Stomach (tissue), 9 donors: ENCODE results near the gene DENND4C. TPM values are rescaled to one million over a fixed set of nuclear protein-coding genes. Genes with fewer than 3 reads are reported as not detected.
A peak's percentile ranks its signal among the peaks of the same experiment; 100 is the strongest.

Experiments used
- DNase-seq, 2 donors: peaks; one replicate each; pipeline versions ENCODE4 v3.0.0 to v3.0.0-alpha.2; 2013 to 2019
- H3K27ac ChIP-seq, 5 donors: fragments of 200-600 bp in 4 of 5; sonication (generic) in 4 of 5; one replicate each; pipeline ENCODE4 v1.5.1; 2013 to 2019; ENCODE audit warnings: mild to moderate bottlenecking in 1 of 5, moderate library complexity in 1 of 5
- H3K27me3 ChIP-seq, 3 donors: fragments of 200-600 bp; sonication (generic); one replicate each; pipeline ENCODE4 v1.5.1; 2017 to 2019; ENCODE audit warnings: mixed run types in 1 of 3
- H3K36me3 ChIP-seq, 4 donors: fragments of 200-600 bp; sonication (generic); 1 replicate in 3 of 4; 2 replicates in 1 of 4; pipeline ENCODE4 v1.5.1; 2016 to 2019
- H3K4me1 ChIP-seq, 4 donors: fragments of 200-600 bp; sonication (generic); one replicate each; pipeline ENCODE4 v1.5.1; 2016 to 2019
- H3K4me3 ChIP-seq, 4 donors: fragments of 200-600 bp; sonication (generic) in 3 of 4; one replicate each; pipeline ENCODE4 v1.5.1; 2016 to 2019; ENCODE audit warnings: mild to moderate bottlenecking in 1 of 4
- H3K9me3 ChIP-seq, 4 donors: fragments of 200-600 bp; sonication (generic); one replicate each; pipeline ENCODE4 v1.5.1; 2016 to 2019
- EP300 ChIP-seq: sonication (generic); formaldehyde crosslinking; IDR thresholded peaks from one replicate; pipeline ENCODE4 v1.6.1; 2017; ENCODE audit warnings: antibody characterized with exemption
- POLR2A ChIP-seq, 4 donors: fragments of 450-650 bp; IDR thresholded peaks; one replicate each; pipeline ENCODE4 v1.6.1; 2016; ENCODE audit warnings: antibody characterized with exemption in 4 of 4, control low read depth in 2 of 4, mild to moderate bottlenecking in 1 of 4, moderate library complexity in 1 of 4
- POLR2AphosphoS5 ChIP-seq, 3 donors: sonication (generic); formaldehyde crosslinking; IDR thresholded peaks; one replicate each; pipeline ENCODE4 v1.6.1; 2016; ENCODE audit warnings: antibody characterized with exemption in 3 of 3
- WGBS, 5 donors: extraction: QIAGEN DNeasy Blood & Tissue Kit in 3 of 5; methylation state at CpG; one replicate each; pipeline versions ENCODE4 v1.1.5 to v1.1.7; 2013 to 2018; 5-methylcytosine and 5-hydroxymethylcytosine counted together
- intact Hi-C: fragments of 100-400 bp; cut with DNase I; formaldehyde crosslinking; loops from one replicate; pipeline ENCODE4 v1.15.1; 2023; ENCODE audit warnings: low total_unique reads
- polyA plus RNA-seq, 3 donors: library from polyadenylated mRNA; stranded (reverse); fragments of 200-250 nt; gene quantifications; one replicate each; pipeline ENCODE4 v1.2.3, GENCODE V29; 2013
- total RNA-seq, 5 donors: library from RNA; depleted of rRNA; stranded (reverse); fragments of >200 nt; gene quantifications; one replicate each; pipeline versions ENCODE4 v1.1.0 to v1.2.3, GENCODE V29; 2014 to 2016
- TF ChIP-seq, protein P1 (sequence below), 7 experiments: fragments of 450-650 bp in 4 of 7; fragments of 200-600 bp in 3 of 7; sonication (generic) in 3 of 7; IDR thresholded peaks; one replicate each; pipeline ENCODE4 v1.5.1; 2016 to 2019; ENCODE audit warnings: antibody characterized with exemption in 7 of 7, control low read depth in 2 of 7, mild to moderate bottlenecking in 1 of 7
- donor health status: healthy with polysubstance abuse.
- donor health status: Bipolar disorder and iron deficiency.
- donor health status: healthy.

DENND4C gene
- total and polyA plus RNA-seq, 8 donors = 6.3 to 226 (median 47.6) TPM

DNA sequence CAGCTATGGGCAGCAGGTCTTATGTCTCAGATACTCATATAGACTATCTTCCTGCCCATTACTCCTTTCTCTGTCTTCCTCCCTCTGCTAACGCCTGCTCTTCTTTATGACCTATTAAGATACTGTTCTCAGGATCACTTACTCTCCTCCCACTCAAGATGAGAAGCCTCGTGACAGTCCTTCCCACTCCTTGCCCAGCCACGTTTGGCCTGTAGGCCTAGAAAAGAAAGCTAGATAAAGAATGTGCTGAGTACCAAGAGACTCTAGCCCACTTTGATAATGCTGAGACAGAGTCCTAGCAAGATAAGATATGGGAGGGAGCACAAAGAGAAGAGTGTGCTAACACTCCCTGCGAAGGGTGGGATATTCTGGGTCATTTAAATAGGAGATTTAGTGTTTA is 6.8 kb upstream of the DENND4C start:
- 43 to 62% (median 57%) methylated on average over 4 of the region's 4 CpGs for WGBS, 5 donors
- H3K4me1 ChIP-seq = peaks cover 0 to 4% (median 0%) of the 10 kb centered on the region in 4 donors
- TF ChIP-seq POLR2A (IDR thresholded peaks at IDR 0.05) (no peak), EP300 (no peak), POLR2AphosphoS5 (IDR thresholded peaks at IDR 0.05) (no peak)
- TF ChIP-seq, protein P1, sequence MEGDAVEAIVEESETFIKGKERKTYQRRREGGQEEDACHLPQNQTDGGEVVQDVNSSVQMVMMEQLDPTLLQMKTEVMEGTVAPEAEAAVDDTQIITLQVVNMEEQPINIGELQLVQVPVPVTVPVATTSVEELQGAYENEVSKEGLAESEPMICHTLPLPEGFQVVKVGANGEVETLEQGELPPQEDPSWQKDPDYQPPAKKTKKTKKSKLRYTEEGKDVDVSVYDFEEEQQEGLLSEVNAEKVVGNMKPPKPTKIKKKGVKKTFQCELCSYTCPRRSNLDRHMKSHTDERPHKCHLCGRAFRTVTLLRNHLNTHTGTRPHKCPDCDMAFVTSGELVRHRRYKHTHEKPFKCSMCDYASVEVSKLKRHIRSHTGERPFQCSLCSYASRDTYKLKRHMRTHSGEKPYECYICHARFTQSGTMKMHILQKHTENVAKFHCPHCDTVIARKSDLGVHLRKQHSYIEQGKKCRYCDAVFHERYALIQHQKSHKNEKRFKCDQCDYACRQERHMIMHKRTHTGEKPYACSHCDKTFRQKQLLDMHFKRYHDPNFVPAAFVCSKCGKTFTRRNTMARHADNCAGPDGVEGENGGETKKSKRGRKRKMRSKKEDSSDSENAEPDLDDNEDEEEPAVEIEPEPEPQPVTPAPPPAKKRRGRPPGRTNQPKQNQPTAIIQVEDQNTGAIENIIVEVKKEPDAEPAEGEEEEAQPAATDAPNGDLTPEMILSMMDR (IDR thresholded peaks at IDR 0.05) = no peak
- no peak overlapping the region for H3K27ac ChIP-seq
- DNase-seq = peak in 1 of 2 donors; percentile 27
- no peak overlapping the region for H3K4me3 ChIP-seq
- no peaks in the 10 kb centered on the region for H3K27me3 ChIP-seq
- H3K36me3 ChIP-seq = no peaks in the 10 kb centered on the region
- intact Hi-C loops = no loop called here
- H3K9me3 ChIP-seq = no peaks in the 10 kb centered on the region

DNA sequence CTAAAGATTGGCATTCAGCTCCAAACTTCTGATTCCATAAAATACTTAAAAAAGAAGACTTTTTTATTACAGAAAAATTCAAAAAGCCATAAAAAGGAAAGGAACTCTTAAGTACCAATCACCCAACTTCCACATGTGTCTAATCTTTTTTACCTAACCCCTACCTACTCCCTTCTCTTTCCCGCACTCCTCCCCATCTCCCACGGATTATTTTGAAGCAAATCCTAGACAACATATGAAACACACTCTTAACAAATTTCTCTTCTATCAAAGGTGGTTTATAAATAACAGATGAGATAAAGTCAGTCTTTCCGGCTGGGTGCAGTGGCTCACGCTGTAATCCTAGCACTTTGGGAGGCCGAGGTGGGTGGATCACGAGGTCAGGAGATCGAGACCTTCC is 5.9 kb upstream of the DENND4C start:
- no peaks in the 10 kb centered on the region for H3K9me3 ChIP-seq
- DNase-seq = no peak
- 85 to 93% (median 90%) methylated on average over 7 of the region's 7 CpGs for WGBS, 5 donors
- no peaks in the 10 kb centered on the region for H3K27me3 ChIP-seq
- no peak overlapping the region for H3K27ac ChIP-seq
- no peak for TF ChIP-seq POLR2A (IDR thresholded peaks at IDR 0.05)
- TF ChIP-seq, protein P1 (IDR thresholded peaks at IDR 0.05) = no peak
- no peak for TF ChIP-seq POLR2AphosphoS5 (IDR thresholded peaks at IDR 0.05)
- TF ChIP-seq EP300 = no peak
- peaks cover 0 to 10% (median 3%) of the 10 kb centered on the region in 4 donors for H3K4me1 ChIP-seq
- no peaks in the 10 kb centered on the region for H3K36me3 ChIP-seq
- no peak overlapping the region for H3K4me3 ChIP-seq
- intact Hi-C loops = no loop called here

DNA sequence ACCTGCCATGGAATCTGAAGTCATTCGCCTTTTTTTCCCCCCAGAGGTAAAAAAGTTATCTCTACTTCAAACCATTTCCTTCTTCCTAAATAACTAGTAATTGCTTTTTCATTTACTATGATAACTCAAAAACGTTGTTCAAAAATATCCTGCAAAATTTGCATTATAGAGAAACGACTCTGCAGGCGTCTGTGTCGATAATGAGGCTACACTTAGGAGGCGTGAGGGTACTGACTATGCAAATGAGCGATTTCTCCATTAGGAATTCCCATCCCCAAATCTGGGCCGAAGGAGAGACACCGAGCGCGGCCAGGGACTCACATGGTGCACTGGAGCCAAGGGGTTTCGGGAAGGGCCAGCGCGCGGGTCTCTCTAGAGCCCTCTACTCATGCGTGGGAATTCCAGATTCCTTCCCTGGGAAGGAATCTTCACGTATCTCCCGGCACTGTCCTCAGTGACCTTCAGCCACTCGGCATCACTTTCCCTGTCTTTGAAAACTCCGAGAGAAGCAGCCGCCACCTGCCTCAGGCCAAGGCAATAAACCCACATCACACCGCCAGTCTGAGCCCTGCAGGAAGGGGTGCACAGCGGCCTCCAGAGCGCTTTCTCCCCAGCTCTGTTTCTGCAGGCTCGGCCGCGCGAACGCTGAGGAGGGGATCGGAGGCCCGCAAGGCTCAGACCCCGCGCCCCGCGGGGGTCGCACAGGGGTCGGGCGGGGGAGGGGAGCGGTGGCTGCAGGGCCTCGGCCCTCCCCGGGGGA is 718 bp upstream of the DENND4C start:
- Histone ChIP-seq H3K4me3 (peak overlapping the region; percentile 68 to 98 (median 88)), H3K4me1 (peaks cover 16 to 37% (median 26%) of the 10 kb centered on the region in 4 donors), H3K9me3 (no peaks in the 10 kb centered on the region), H3K36me3 (no peaks in the 10 kb centered on the region), H3K27me3 (no peaks in the 10 kb centered on the region), H3K27ac (peak overlapping the region; percentile 95 to 100 (median 97))
- no peak for DNase-seq
- WGBS, 5 donors = 2 to 6% (median 3%) methylated on average over 25 to 41 of the region's 41 CpGs
- TF ChIP-seq, protein P1 (IDR thresholded peaks at IDR 0.05) = no peak
- TF ChIP-seq POLR2A (IDR thresholded peaks at IDR 0.05) = no peak
- TF ChIP-seq EP300 = no peak
- no peak for TF ChIP-seq POLR2AphosphoS5 (IDR thresholded peaks at IDR 0.05)
- intact Hi-C loops = no loop called here

DNA sequence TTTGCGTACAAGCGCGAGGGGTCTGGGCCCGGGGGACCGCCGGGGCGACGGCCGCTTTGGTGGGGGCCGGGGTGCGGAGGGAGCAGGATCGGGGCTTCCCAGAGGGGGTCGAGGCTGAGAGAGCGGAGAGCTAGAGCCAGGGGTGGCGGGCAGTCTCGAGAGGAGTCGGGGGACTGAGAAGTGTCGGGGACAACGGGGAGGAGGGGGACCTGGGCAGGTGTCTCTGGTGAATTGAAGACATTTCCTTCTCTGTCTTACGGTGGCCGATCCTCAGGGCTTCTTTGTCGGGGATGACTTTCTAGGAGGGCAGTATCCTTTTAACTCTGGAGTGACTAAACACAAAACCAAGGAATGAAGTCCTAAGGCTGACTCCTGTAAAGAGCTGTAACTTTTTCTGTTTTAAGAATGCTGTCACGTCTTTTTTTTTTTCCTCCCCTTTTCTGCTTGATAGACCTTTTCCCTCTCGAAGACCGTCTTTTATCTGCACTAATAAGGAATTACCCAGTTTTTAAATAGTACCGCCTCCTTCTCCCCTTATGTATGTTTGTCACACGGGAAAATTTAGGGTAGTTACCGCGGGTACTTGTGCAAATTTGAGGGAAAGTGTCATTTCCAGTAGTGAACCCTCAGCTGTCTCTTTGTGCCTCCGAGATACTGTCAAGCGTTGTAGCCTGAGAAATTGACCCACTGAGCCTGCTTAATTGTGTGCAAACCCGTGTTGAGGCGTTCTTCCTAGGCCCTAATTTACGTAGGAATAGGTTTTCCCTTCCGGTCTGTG is 822 bp downstream of the DENND4C start:
- DNase-seq = peak; percentile 26 to 37
- intact Hi-C loops = no loop called here
- Histone ChIP-seq H3K9me3 (no peaks in the 10 kb centered on the region), H3K4me3 (peak overlapping the region; percentile 68 to 98 (median 88)), H3K4me1 (peaks cover 19 to 41% (median 27%) of the 10 kb centered on the region in 4 donors), H3K36me3 (no peaks in the 10 kb centered on the region), H3K27ac (peak overlapping the region; percentile 95 to 100 (median 97)), H3K27me3 (no peaks in the 10 kb centered on the region)
- WGBS, 5 donors = 0 to 1% (median 1%) methylated on average over 35 of the region's 35 CpGs
- no peak for TF ChIP-seq EP300
- TF ChIP-seq, protein P1 (IDR thresholded peaks at IDR 0.05) = no peak
- no peak for TF ChIP-seq POLR2AphosphoS5 (IDR thresholded peaks at IDR 0.05)
- TF ChIP-seq POLR2A (IDR thresholded peaks at IDR 0.05) = no peak
